Measurements from ENCODE around the gene BCL2L1.
"Not testable (repeated sequence)": the region's sequence is repeated elsewhere in the genome, so short reads cannot be mapped to it uniquely, and the experiment has no call there.

DNA sequence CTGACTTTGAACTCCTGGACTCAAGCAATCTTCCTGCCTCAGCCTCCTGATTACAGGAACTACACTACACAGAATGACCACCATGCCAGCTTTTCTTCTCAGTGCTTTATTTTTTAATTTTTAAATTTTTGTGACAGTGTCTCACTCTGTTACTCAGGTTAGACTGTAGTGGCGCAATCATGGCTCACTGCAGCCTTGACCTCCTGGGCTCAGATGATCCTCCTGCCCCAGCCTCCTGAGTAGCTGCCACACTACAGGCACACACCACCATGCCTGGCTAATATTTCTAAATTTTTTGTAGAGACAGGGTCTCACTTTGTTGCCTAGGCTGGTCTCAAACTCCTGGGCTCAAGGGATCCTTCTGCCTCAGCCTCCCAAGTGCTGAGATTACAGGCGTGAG is 53.7 kb downstream of the BCL2L1 start:
- TF ChIP-seq CTCF, POLR2A (IDR thresholded peaks at IDR 0.05): not testable (repeated sequence)

All from body of pancreas (tissue), 4 donors.